A549 treated with CORT108297 at 1 μM for 4 hours (cell line): ENCODE measurements around the gene EDEM3. TPM values are rescaled to one million over a fixed set of nuclear protein-coding genes. Genes with fewer than 3 reads are reported as not detected.

Source experiments
- total RNA-seq: library from RNA; stranded (reverse); fragments of 200-300 nt; extraction: Qiagen RNA extraction; gene quantifications from 5 replicates; pipeline ENCODE4 v1.2.3, GENCODE V29; 2022

The EDEM3 gene, protein sequence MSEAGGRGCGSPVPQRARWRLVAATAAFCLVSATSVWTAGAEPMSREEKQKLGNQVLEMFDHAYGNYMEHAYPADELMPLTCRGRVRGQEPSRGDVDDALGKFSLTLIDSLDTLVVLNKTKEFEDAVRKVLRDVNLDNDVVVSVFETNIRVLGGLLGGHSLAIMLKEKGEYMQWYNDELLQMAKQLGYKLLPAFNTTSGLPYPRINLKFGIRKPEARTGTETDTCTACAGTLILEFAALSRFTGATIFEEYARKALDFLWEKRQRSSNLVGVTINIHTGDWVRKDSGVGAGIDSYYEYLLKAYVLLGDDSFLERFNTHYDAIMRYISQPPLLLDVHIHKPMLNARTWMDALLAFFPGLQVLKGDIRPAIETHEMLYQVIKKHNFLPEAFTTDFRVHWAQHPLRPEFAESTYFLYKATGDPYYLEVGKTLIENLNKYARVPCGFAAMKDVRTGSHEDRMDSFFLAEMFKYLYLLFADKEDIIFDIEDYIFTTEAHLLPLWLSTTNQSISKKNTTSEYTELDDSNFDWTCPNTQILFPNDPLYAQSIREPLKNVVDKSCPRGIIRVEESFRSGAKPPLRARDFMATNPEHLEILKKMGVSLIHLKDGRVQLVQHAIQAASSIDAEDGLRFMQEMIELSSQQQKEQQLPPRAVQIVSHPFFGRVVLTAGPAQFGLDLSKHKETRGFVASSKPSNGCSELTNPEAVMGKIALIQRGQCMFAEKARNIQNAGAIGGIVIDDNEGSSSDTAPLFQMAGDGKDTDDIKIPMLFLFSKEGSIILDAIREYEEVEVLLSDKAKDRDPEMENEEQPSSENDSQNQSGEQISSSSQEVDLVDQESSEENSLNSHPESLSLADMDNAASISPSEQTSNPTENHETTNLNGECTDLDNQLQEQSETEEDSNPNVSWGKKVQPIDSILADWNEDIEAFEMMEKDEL
- 6.0 to 10.0 TPM (median 7.8 TPM) in 5 replicates for total RNA-seq

DNA sequence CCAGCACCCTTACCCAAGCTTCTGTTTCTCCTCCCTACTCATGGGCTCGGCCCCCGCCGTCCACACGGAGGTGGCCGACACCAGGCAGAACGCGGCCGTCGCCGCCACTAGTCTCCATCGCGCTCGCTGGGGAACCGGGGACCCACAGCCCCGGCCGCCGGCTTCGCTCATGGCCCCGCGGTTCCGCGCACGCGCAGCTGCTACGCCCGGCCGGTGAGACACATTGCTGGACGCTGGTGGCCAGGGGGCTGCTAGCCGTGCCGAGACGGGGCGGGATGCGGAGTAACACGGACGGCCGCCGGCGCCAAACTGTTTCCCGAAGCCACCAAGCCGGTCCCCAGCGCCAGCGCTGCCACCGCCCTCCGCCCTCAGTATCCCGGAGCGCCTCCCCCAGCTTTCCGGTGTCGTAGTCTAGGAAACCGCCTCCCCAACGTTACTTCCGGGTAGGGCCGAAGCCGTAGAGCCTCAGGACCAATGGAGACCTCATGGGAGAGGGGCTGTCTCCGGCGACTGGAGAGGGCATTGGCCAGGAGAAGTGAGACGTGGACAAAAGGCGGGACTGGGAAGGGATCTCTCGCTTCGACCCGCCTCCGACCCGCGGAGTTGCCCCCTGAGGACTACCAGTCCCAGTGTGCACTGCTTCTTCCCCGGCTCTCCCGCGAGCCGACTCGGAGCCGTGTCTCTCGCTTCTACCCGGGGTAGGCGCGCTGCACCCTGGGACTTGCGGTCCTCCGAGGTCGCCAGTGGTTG lies at the start of gene EDEM3:
TSS of gene EDEM3 (minus strand) at position 383 of the 750 bp plus-strand sequence. CDS start at position 171, 212 bp downstream.

Other genes starting within 250 kb of the EDEM3 start
- gene NIBAN1, start 219.7 kb upstream of the EDEM3 start, total RNA-seq, result 0.70 to 1.3 TPM (median 0.98 TPM) in 5 replicates